HG03520 (cell line): ENCODE results near the gene INPP5D.
A peak's percentile ranks its signal among the peaks of the same experiment; 100 is the strongest.

ENCODE experiments used
- ATAC-seq: cut with Tn5 transposase; IDR thresholded peaks from one replicate; pipeline ENCODE4 v1.9.1; 2021; ENCODE audit warnings: mild to moderate bottlenecking, moderate library complexity; ENCODE audit not compliant: unreplicated experiment

The INPP5D gene

DNA sequence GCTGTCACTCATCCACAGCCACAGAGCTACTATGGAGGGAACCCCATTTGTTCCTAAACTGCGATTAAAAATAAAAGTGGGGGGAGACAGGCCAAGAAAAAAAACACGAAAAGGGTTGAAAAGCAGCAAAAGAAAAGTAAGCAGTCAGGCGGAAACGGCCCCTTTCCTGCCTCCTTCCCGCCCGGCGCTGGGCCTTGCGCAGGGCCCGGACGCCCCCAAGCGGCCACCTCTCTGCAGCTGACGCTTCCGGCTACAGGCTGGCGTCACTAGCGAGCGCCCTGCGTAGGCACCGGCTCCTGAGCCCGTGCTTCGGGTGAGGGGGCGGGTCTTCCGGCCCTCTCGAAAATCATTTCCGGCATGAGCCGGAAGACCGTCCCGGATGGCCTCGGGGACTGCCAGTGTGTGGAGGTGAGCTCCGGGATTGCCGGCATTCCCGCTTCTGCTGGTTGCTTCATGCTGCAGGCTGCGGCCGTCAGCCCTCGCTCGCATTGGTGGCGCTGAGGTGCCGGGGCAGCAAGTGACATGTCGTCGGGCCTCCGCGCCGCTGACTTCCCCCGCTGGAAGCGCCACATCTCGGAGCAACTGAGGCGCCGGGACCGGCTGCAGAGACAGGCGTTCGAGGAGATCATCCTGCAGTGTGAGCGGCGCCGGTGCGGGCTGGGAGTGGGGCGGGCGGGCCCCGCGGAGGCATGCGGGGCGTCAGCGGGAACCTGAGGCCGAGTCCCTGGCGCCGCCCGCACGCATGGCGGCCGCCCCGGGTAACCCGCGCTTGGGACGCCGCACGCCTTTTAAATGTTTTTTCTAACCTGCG is 191.4 kb downstream of the INPP5D start, which contains the start of gene ATG16L1:
Gene ATG16L1 (plus strand): TSS at position 368 of the 811 bp plus-strand sequence. CDS start 155 bp downstream, at position 523.
- peak; percentile 96 for ATAC-seq

GRCh38 chr2:233252227-233252626 is 192.1 kb downstream of the INPP5D start:
- no peak for ATAC-seq

DNA sequence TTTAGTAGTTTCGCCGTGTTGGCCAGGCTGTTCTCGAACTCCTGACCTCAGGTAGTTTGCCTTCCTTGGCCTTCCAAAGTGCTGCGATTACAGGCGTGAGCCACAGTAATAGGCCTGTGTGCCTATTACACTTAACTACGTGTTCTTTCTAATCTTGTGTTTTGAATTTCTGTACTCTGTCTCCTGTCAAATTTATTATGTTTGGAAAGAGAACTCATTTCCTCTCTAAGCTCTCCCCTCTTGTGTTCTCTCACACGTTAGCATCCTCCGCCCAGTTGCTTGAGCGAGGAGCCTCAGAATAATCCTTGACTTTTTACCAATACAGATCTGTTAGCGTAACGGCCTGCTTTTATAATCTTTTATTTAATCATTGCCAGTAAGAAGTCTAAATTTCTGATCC is 195.0 kb downstream of the INPP5D start:
- no peak for ATAC-seq

GRCh38 chr2:233256048-233256447 is 195.9 kb downstream of the INPP5D start:
- no peak for ATAC-seq
